Vagina (tissue), 2 donors: ENCODE measurements around the gene KCNK3.

Experiments
- CTCF ChIP-seq, 3 experiments: fragments of 450-650 bp in 2 of 3; fragments of 200-600 bp in 1 of 3; sonication (generic) in 1 of 3; IDR thresholded peaks; one replicate each; pipeline ENCODE4 v1.5.1; 2017 to 2019; ENCODE audit warnings: antibody characterized with exemption in 3 of 3, mild to moderate bottlenecking in 2 of 3, moderate library complexity in 2 of 3
- POLR2AphosphoS5 ChIP-seq, 2 donors: sonication (generic); formaldehyde crosslinking; IDR thresholded peaks; one replicate each; pipeline ENCODE4 v1.9.0; 2017; ENCODE audit warnings: antibody characterized with exemption in 2 of 2, mild to moderate bottlenecking in 2 of 2, low read depth in 1 of 2; ENCODE audit not compliant: insufficient read depth in 1 of 2

GRCh38 chr2:26670931-26671460 is 21.5 kb upstream of the KCNK3 start:
- TF ChIP-seq CTCF (IDR thresholded peaks at IDR 0.05) (no peak), POLR2AphosphoS5 (IDR thresholded peaks at IDR 0.05; ENCODE audit: insufficient read depth in 1 of 2, low read depth in 1 of 2) (no peak)
